GM23338 (cell line): ENCODE results near the gene NRIP1. TPM values are rescaled to one million over a fixed set of nuclear protein-coding genes. Genes with fewer than 3 reads are reported as not detected.

Source experiments
- ATAC-seq: fragments of 200-7000 bp; cut with Tn5 transposase; 3 replicates; pipeline ENCODE4 v1.9.1; 2020
- DNase-seq: peaks from one replicate; pipeline ENCODE4 v3.0.0-alpha.2; 2015; ENCODE audit warnings: low spot score
- H2AFZ ChIP-seq: fragments of 200-600 bp; sonication (generic); 2 replicates; pipeline ENCODE4 v1.8.0; 2016; ENCODE audit warnings: antibody characterized with exemption, mild to moderate bottlenecking, moderate library complexity
- H3F3A ChIP-seq: fragments of 200-600 bp; sonication (generic); replicated peaks from 2 replicates; pipeline ENCODE4 v1.8.0; 2017; ENCODE audit warnings: antibody characterized with exemption, mixed run types, low read depth
- H3K27ac ChIP-seq: fragments of 200-600 bp; sonication (generic); 2 replicates; pipeline ENCODE4 v1.6.1; 2016; ENCODE audit warnings: low read depth
- H3K27me3 ChIP-seq: fragments of 200-600 bp; sonication (generic); 2 replicates; pipeline ENCODE4 v1.8.0; 2016; ENCODE audit warnings: mild to moderate bottlenecking, mixed run types, moderate library complexity; ENCODE audit not compliant: insufficient read depth
- H3K36me3 ChIP-seq: fragments of 200-600 bp; sonication (generic); 2 replicates; pipeline ENCODE4 v1.8.0; 2016; ENCODE audit warnings: mild to moderate bottlenecking; ENCODE audit not compliant: insufficient read depth
- H3K4me1 ChIP-seq: fragments of 200-600 bp; sonication (generic); 2 replicates; pipeline ENCODE4 v1.8.0; 2016; ENCODE audit warnings: mild to moderate bottlenecking, moderate library complexity; ENCODE audit not compliant: insufficient read depth
- H3K4me2 ChIP-seq: fragments of 200-600 bp; sonication (generic); 2 replicates; pipeline ENCODE4 v1.7.1; 2017; ENCODE audit warnings: mixed run types
- H3K4me3 ChIP-seq: fragments of 200-600 bp; sonication (generic); 2 replicates; pipeline ENCODE4 v1.6.1; 2016; ENCODE audit warnings: mixed run types
- H3K79me2 ChIP-seq: fragments of 200-600 bp; sonication (generic); replicated peaks from 2 replicates; pipeline ENCODE4 v1.8.0; 2017; ENCODE audit warnings: mild to moderate bottlenecking; ENCODE audit not compliant: insufficient read depth
- H3K9me2 ChIP-seq: fragments of 200-600 bp; sonication (generic); 2 replicates; pipeline ENCODE4 v1.8.0; 2017; ENCODE audit not compliant: insufficient read depth
- H4K20me1 ChIP-seq: fragments of 200-600 bp; sonication (generic); replicated peaks from 2 replicates; pipeline ENCODE4 v1.8.0; 2017; ENCODE audit warnings: mild to moderate bottlenecking; ENCODE audit not compliant: insufficient read depth
- H3K27ac Mint-ChIP-seq: 2 replicates; pipeline ENCODE4 v1.8.0; 2020; ENCODE audit warnings: inconsistent platforms, mild to moderate bottlenecking, moderate library complexity, mixed read lengths
- H3K27me3 Mint-ChIP-seq: 3 replicates; pipeline ENCODE4 v1.8.0; 2022; ENCODE audit warnings: low read depth, mild to moderate bottlenecking, moderate library complexity, mixed read lengths, inconsistent platforms; ENCODE audit not compliant: insufficient read depth, poor library complexity
- H3K36me3 Mint-ChIP-seq: 3 replicates; pipeline ENCODE4 v1.8.0; 2021; ENCODE audit warnings: low read depth, mild to moderate bottlenecking, inconsistent platforms, moderate library complexity, mixed read lengths
- H3K4me1 Mint-ChIP-seq: 3 replicates; pipeline ENCODE4 v1.8.0; 2020; ENCODE audit warnings: mild to moderate bottlenecking, inconsistent platforms, mixed read lengths
- H3K4me3 Mint-ChIP-seq: 3 replicates; pipeline ENCODE4 v1.8.0; 2021; ENCODE audit warnings: moderate library complexity, mild to moderate bottlenecking, inconsistent platforms, mixed read lengths
- H3K9me3 Mint-ChIP-seq: 3 replicates; pipeline ENCODE4 v1.8.0; 2020; ENCODE audit warnings: moderate library complexity, mild to moderate bottlenecking, inconsistent platforms, mixed read lengths
- CREB1 ChIP-seq: fragments of 250-450 bp; sonication (Bioruptor Pico); IDR thresholded peaks from 2 replicates; pipeline ENCODE4 v1.5.0; 2020; ENCODE audit warnings: low read depth, mild to moderate bottlenecking, moderate library complexity
- CTCF ChIP-seq, 2 experiments: fragments of 200-600 bp in 1 of 2; sonication (generic) in 1 of 2; conservative IDR thresholded peaks; 2 replicates each; pipeline versions ENCODE4 v1.5.1 to v1.6.1; 2016 to 2017; ENCODE audit warnings: antibody characterized with exemption in 2 of 2, low read depth in 2 of 2, mild to moderate bottlenecking in 2 of 2, moderate library complexity in 1 of 2
- EZH2 ChIP-seq: fragments of 200-600 bp; sonication (generic); IDR thresholded peaks from one replicate; pipeline ENCODE4 v1.8.0; 2017; ENCODE audit warnings: antibody characterized with exemption, mild to moderate bottlenecking, low read depth; ENCODE audit not compliant: unreplicated experiment
- EZH2phosphoT487 ChIP-seq: fragments of 200-600 bp; sonication (generic); IDR thresholded peaks from one replicate; pipeline ENCODE4 v1.8.1; 2018; ENCODE audit warnings: antibody characterized with exemption; ENCODE audit not compliant: unreplicated experiment
- JUNB ChIP-seq: IDR thresholded peaks from one replicate; pipeline ENCODE4 v1.6.1; 2016; ENCODE audit warnings: antibody characterized with exemption; ENCODE audit not compliant: unreplicated experiment
- NANOG ChIP-seq: IDR thresholded peaks from 2 replicates; pipeline ENCODE4 v1.6.1; 2016; ENCODE audit warnings: antibody characterized with exemption, borderline replicate concordance
- POLR2AphosphoS5 ChIP-seq: IDR thresholded peaks from 2 replicates; pipeline ENCODE4 v1.6.1; 2016; ENCODE audit warnings: antibody characterized with exemption, low read depth
- STAT1 ChIP-seq: IDR thresholded peaks from one replicate; pipeline ENCODE4 v1.6.1; 2016; ENCODE audit warnings: antibody characterized with exemption; ENCODE audit not compliant: unreplicated experiment
- ZNF114 ChIP-seq: fragments of 250-450 bp; sonication (Bioruptor Pico); IDR thresholded peaks from 2 replicates; pipeline ENCODE4 v1.5.0; 2020; ENCODE audit warnings: mild to moderate bottlenecking, moderate library complexity
- ZNF331 ChIP-seq: fragments of 250-450 bp; sonication (Bioruptor Pico); IDR thresholded peaks from 2 replicates; pipeline ENCODE4 v1.5.0; 2020; ENCODE audit warnings: low read depth, mild to moderate bottlenecking, moderate library complexity
- polyA plus RNA-seq: library from polyadenylated mRNA; unstranded; fragments of >200 nt; fragmentation: Nextera tagmentation; extraction: Ambion mirVana; gene quantifications from 2 replicates; pipeline ENCODE4 v1.2.1, GENCODE V29; 2016
- total RNA-seq: library from RNA; depleted of rRNA; stranded (reverse); fragments of >200 nt; shearing (Covaris generic); gene quantifications from 2 replicates; pipeline ENCODE4 v1.2.3, GENCODE V29; 2014
- TF ChIP-seq, protein P1 (sequence below): fragments of 250-450 bp; sonication (Bioruptor Pico); IDR thresholded peaks from 2 replicates; pipeline ENCODE4 v1.5.0; 2020; ENCODE audit warnings: mild to moderate bottlenecking, moderate library complexity
- TF ChIP-seq, protein P2 (sequence below): IDR thresholded peaks from one replicate; pipeline ENCODE4 v1.6.1; 2018; ENCODE audit warnings: antibody characterized with exemption; ENCODE audit not compliant: unreplicated experiment
- TF ChIP-seq, protein P3 (sequence below): IDR thresholded peaks from 2 replicates; pipeline ENCODE4 v1.6.1; 2016; ENCODE audit warnings: antibody characterized with exemption

NRIP1 gene
- total and polyA plus RNA-seq, 2 experiments from 2014 or later, result 3.0 to 9.0 TPM

DNA sequence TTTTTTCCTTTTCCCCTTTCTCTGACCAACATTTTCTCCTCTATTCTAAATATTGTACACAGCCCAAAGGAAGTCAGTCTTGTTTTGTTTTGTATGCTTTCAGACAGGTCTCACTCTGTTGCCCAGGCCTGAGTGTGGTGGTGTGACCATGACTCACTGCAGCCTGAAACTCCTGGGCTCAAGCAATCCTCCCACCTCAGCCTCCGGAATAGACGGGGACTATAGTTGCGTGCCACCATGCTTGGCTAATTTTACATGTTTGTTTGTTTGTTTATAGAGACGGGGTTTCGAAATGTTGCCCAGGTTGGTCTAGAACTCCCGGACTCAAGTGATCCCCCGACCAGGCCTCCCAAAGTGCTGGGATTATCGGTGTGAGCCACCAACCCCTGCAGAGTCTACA lies 72.8 kb downstream of the NRIP1 start:
- Histone ChIP-seq H3K4me2 (no peak overlapping the region), H3K27me3 (peaks cover 10% of the 10 kb centered on the region; the same call in 1 of the 2 replicates), H3K79me2 (no peaks in the 10 kb centered on the region; the same call in 1 of the 2 replicates), H3F3A (no peaks in the 10 kb centered on the region), H4K20me1 (0 out of 2 replicates have a peak, but pooled peaks cover 2% of the 10 kb centered on the region), H2AFZ (no peak overlapping the region), H3K27ac (no peak overlapping the region), H3K36me3 (no peaks in the 10 kb centered on the region), H3K9me2 (no peaks in the 10 kb centered on the region), H3K4me1 (peaks cover 24% of the 10 kb centered on the region), H3K4me3 (no peak overlapping the region)
- ATAC-seq (no peak), DNase-seq (no peak)
- TF ChIP-seq JUNB, result no peak
- TF ChIP-seq, protein P1, sequence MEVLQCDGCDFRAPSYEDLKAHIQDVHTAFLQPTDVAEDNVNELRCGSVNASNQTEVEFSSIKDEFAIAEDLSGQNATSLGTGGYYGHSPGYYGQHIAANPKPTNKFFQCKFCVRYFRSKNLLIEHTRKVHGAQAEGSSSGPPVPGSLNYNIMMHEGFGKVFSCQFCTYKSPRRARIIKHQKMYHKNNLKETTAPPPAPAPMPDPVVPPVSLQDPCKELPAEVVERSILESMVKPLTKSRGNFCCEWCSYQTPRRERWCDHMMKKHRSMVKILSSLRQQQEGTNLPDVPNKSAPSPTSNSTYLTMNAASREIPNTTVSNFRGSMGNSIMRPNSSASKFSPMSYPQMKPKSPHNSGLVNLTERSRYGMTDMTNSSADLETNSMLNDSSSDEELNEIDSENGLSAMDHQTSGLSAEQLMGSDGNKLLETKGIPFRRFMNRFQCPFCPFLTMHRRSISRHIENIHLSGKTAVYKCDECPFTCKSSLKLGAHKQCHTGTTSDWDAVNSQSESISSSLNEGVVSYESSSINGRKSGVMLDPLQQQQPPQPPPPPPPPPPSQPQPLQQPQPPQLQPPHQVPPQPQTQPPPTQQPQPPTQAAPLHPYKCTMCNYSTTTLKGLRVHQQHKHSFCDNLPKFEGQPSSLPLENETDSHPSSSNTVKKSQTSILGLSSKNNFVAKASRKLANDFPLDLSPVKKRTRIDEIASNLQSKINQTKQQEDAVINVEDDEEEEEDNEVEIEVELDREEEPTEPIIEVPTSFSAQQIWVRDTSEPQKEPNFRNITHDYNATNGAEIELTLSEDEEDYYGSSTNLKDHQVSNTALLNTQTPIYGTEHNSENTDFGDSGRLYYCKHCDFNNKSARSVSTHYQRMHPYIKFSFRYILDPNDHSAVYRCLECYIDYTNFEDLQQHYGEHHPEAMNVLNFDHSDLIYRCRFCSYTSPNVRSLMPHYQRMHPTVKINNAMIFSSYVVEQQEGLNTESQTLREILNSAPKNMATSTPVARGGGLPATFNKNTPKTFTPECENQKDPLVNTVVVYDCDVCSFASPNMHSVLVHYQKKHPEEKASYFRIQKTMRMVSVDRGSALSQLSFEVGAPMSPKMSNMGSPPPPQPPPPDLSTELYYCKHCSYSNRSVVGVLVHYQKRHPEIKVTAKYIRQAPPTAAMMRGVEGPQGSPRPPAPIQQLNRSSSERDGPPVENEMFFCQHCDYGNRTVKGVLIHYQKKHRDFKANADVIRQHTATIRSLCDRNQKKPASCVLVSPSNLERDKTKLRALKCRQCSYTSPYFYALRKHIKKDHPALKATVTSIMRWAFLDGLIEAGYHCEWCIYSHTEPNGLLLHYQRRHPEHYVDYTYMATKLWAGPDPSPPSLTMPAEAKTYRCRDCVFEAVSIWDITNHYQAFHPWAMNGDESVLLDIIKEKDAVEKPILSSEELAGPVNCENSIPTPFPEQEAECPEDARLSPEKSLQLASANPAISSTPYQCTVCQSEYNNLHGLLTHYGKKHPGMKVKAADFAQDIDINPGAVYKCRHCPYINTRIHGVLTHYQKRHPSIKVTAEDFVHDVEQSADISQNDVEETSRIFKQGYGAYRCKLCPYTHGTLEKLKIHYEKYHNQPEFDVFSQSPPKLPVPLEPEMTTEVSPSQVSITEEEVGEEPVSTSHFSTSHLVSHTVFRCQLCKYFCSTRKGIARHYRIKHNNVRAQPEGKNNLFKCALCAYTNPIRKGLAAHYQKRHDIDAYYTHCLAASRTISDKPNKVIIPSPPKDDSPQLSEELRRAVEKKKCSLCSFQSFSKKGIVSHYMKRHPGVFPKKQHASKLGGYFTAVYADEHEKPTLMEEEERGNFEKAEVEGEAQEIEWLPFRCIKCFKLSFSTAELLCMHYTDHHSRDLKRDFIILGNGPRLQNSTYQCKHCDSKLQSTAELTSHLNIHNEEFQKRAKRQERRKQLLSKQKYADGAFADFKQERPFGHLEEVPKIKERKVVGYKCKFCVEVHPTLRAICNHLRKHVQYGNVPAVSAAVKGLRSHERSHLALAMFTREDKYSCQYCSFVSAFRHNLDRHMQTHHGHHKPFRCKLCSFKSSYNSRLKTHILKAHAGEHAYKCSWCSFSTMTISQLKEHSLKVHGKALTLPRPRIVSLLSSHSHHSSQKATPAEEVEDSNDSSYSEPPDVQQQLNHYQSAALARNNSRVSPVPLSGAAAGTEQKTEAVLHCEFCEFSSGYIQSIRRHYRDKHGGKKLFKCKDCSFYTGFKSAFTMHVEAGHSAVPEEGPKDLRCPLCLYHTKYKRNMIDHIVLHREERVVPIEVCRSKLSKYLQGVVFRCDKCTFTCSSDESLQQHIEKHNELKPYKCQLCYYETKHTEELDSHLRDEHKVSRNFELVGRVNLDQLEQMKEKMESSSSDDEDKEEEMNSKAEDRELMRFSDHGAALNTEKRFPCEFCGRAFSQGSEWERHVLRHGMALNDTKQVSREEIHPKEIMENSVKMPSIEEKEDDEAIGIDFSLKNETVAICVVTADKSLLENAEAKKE (CRISPR knock-in tag), result no peak
- no peak for TF ChIP-seq POLR2AphosphoS5
- no peak for TF ChIP-seq NANOG
- TF ChIP-seq EZH2, result no peak
- TF ChIP-seq, protein P2, sequence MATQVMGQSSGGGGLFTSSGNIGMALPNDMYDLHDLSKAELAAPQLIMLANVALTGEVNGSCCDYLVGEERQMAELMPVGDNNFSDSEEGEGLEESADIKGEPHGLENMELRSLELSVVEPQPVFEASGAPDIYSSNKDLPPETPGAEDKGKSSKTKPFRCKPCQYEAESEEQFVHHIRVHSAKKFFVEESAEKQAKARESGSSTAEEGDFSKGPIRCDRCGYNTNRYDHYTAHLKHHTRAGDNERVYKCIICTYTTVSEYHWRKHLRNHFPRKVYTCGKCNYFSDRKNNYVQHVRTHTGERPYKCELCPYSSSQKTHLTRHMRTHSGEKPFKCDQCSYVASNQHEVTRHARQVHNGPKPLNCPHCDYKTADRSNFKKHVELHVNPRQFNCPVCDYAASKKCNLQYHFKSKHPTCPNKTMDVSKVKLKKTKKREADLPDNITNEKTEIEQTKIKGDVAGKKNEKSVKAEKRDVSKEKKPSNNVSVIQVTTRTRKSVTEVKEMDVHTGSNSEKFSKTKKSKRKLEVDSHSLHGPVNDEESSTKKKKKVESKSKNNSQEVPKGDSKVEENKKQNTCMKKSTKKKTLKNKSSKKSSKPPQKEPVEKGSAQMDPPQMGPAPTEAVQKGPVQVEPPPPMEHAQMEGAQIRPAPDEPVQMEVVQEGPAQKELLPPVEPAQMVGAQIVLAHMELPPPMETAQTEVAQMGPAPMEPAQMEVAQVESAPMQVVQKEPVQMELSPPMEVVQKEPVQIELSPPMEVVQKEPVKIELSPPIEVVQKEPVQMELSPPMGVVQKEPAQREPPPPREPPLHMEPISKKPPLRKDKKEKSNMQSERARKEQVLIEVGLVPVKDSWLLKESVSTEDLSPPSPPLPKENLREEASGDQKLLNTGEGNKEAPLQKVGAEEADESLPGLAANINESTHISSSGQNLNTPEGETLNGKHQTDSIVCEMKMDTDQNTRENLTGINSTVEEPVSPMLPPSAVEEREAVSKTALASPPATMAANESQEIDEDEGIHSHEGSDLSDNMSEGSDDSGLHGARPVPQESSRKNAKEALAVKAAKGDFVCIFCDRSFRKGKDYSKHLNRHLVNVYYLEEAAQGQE, result no peak
- TF ChIP-seq CREB1 (CRISPR knock-in tag), result no peak
- TF ChIP-seq, protein P3, sequence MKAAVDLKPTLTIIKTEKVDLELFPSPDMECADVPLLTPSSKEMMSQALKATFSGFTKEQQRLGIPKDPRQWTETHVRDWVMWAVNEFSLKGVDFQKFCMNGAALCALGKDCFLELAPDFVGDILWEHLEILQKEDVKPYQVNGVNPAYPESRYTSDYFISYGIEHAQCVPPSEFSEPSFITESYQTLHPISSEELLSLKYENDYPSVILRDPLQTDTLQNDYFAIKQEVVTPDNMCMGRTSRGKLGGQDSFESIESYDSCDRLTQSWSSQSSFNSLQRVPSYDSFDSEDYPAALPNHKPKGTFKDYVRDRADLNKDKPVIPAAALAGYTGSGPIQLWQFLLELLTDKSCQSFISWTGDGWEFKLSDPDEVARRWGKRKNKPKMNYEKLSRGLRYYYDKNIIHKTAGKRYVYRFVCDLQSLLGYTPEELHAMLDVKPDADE, result no peak
- TF ChIP-seq STAT1, result no peak
- no peak for TF ChIP-seq ZNF331
- no peak for TF ChIP-seq ZNF114 (CRISPR knock-in tag)
- no peak for TF ChIP-seq CTCF (conservative IDR thresholded peaks at IDR 0.05; ENCODE audit: low read depth in 2 of 2)
- no peak for TF ChIP-seq EZH2phosphoT487
- Mint-ChIP-seq H3K9me3 (no peaks in the 10 kb centered on the region), H3K27ac (no peak overlapping the region), H3K36me3 (no peaks in the 10 kb centered on the region), H3K4me3 (no peak overlapping the region), H3K27me3 (no peaks in the 10 kb centered on the region), H3K4me1 (peaks cover 33% of the 10 kb centered on the region)
